H9 (cell line): ENCODE measurements around the gene CTU2. TPM values are rescaled to one million over a fixed set of nuclear protein-coding genes. Genes with fewer than 3 reads are reported as not detected.

Source experiments
- DNase-seq: peaks from one replicate; pipeline ENCODE4 v3.0.0-alpha.2; 2017
- H2AFZ ChIP-seq: one replicate; pipeline ENCODE4 v1.6.1; 2013; ENCODE audit warnings: mild to moderate bottlenecking, low read length, control low read depth, moderate library complexity
- H2AK5ac ChIP-seq: 2 replicates; pipeline ENCODE4 v1.6.1; 2013; ENCODE audit warnings: low read length, control low read depth, mixed read lengths; ENCODE audit not compliant: insufficient read length
- H2BK120ac ChIP-seq: one replicate; pipeline ENCODE4 v1.6.1; 2013; ENCODE audit warnings: low read depth, mild to moderate bottlenecking, low read length, control low read depth, inconsistent platforms; ENCODE audit not compliant: poor library complexity, severe bottlenecking
- H2BK12ac ChIP-seq: 2 replicates; pipeline ENCODE4 v1.6.1; 2013; ENCODE audit warnings: low read length, control low read depth, mixed read lengths, low read depth; ENCODE audit not compliant: insufficient read length
- H2BK15ac ChIP-seq: 2 replicates; pipeline ENCODE4 v1.6.1; 2013; ENCODE audit warnings: low read depth, low read length, control low read depth
- H2BK20ac ChIP-seq: one replicate; pipeline ENCODE4 v1.6.1; 2013; ENCODE audit warnings: low read depth, mild to moderate bottlenecking, low read length, control low read depth, inconsistent platforms; ENCODE audit not compliant: poor library complexity, severe bottlenecking
- H2BK5ac ChIP-seq: 2 replicates; pipeline ENCODE4 v1.6.1; 2013; ENCODE audit warnings: low read length, control low read depth, mixed read lengths; ENCODE audit not compliant: insufficient read length
- H3K14ac ChIP-seq: 2 replicates; pipeline ENCODE4 v1.6.1; 2013; ENCODE audit warnings: low read length, control low read depth; ENCODE audit not compliant: insufficient read depth
- H3K18ac ChIP-seq: 2 replicates; pipeline ENCODE4 v1.6.1; 2013; ENCODE audit warnings: low read depth, mild to moderate bottlenecking, mixed read lengths, low read length, control low read depth; ENCODE audit not compliant: insufficient read length
- H3K23ac ChIP-seq: 2 replicates; pipeline ENCODE4 v1.6.1; 2013; ENCODE audit warnings: low read length, control low read depth, mixed read lengths, low read depth; ENCODE audit not compliant: insufficient read length
- H3K23me2 ChIP-seq: 2 replicates; pipeline ENCODE4 v1.6.1; 2013; ENCODE audit warnings: low read depth, mild to moderate bottlenecking, mixed read lengths, low read length, control low read depth; ENCODE audit not compliant: insufficient read length, poor library complexity, severe bottlenecking
- H3K27ac ChIP-seq: 2 replicates; pipeline ENCODE4 v1.5.1; 2013; ENCODE audit warnings: low read length, control low read depth, mixed read lengths, low read depth; ENCODE audit not compliant: insufficient read length
- H3K27me3 ChIP-seq: 2 replicates; pipeline ENCODE4 v1.6.1; 2013; ENCODE audit warnings: low read length, control low read depth, inconsistent platforms; ENCODE audit not compliant: insufficient read depth
- H3K4ac ChIP-seq: 2 replicates; pipeline ENCODE4 v1.6.1; 2013; ENCODE audit warnings: low read depth, mild to moderate bottlenecking, control low read depth, inconsistent platforms, low read length, moderate library complexity
- H3K4me1 ChIP-seq: 2 replicates; pipeline ENCODE4 v1.6.1; 2013; ENCODE audit warnings: low read length, control low read depth, inconsistent platforms; ENCODE audit not compliant: insufficient read depth
- H3K4me2 ChIP-seq: 2 replicates; pipeline ENCODE4 v1.6.1; 2013; ENCODE audit warnings: low read length, control low read depth, mixed read lengths; ENCODE audit not compliant: insufficient read length, insufficient read depth
- H3K56ac ChIP-seq: 2 replicates; pipeline ENCODE4 v1.6.1; 2013; ENCODE audit warnings: low read depth, mild to moderate bottlenecking, mixed read lengths, low read length, control low read depth; ENCODE audit not compliant: insufficient read length
- H3K79me1 ChIP-seq: 2 replicates; pipeline ENCODE4 v1.6.1; 2013; ENCODE audit warnings: low read depth, mild to moderate bottlenecking, moderate library complexity, low read length, control low read depth, inconsistent platforms; ENCODE audit not compliant: insufficient read depth, poor library complexity, severe bottlenecking
- H3K79me2 ChIP-seq: 2 replicates; pipeline ENCODE4 v1.6.1; 2013; ENCODE audit warnings: low read length, control low read depth, inconsistent platforms; ENCODE audit not compliant: insufficient read depth
- H3K9ac ChIP-seq: 2 replicates; pipeline ENCODE4 v1.6.1; 2013; ENCODE audit warnings: low read length, control low read depth, mixed read lengths; ENCODE audit not compliant: insufficient read length; ENCODE audit errors: extremely low read depth
- H3K9me3 ChIP-seq: one replicate; pipeline ENCODE4 v1.6.1; 2013; ENCODE audit warnings: low read depth, low read length, inconsistent platforms; ENCODE audit not compliant: control insufficient read depth
- H3T11ph ChIP-seq: one replicate; pipeline ENCODE4 v1.6.1; 2013; ENCODE audit warnings: mild to moderate bottlenecking, low read length, control low read depth, inconsistent platforms
- H4K20me1 ChIP-seq: one replicate; pipeline ENCODE4 v1.6.1; 2013; ENCODE audit not compliant: control insufficient read depth, insufficient read length, insufficient read depth
- H4K5ac ChIP-seq: 2 replicates; pipeline ENCODE4 v1.6.1; 2013; ENCODE audit warnings: low read depth, mild to moderate bottlenecking, mixed read lengths, low read length, control low read depth; ENCODE audit not compliant: insufficient read length
- H4K8ac ChIP-seq: replicated peaks from 2 replicates; pipeline ENCODE4 v1.6.1; 2013; ENCODE audit warnings: low read length, control low read depth, mixed read lengths, low read depth; ENCODE audit not compliant: insufficient read length
- H4K91ac ChIP-seq: 2 replicates; pipeline ENCODE4 v1.6.1; 2013; ENCODE audit warnings: low read depth, mild to moderate bottlenecking, moderate library complexity, mixed read lengths, low read length, control low read depth; ENCODE audit not compliant: insufficient read length
- H3K27ac Mint-ChIP-seq, 3 experiments: 2 replicates in 2 of 3; 3 replicates in 1 of 3; pipeline ENCODE4 v1.8.0; 2020 to 2021; ENCODE audit warnings: mixed read lengths in 3 of 3, mild to moderate bottlenecking in 1 of 3, moderate library complexity in 1 of 3
- H3K27me3 Mint-ChIP-seq: 2 replicates; pipeline ENCODE4 v1.8.0; 2021; ENCODE audit warnings: low read depth, mild to moderate bottlenecking, moderate library complexity, mixed read lengths
- H3K36me3 Mint-ChIP-seq, 3 experiments: 2 replicates in 2 of 3; 3 replicates in 1 of 3; pipeline ENCODE4 v1.8.0; 2020 to 2021; ENCODE audit warnings: low read depth in 3 of 3, mixed read lengths in 3 of 3; ENCODE audit not compliant: insufficient read depth in 1 of 3
- H3K4me1 Mint-ChIP-seq, 2 experiments: 2 replicates each; pipeline ENCODE4 v1.8.0; 2020; ENCODE audit warnings: mixed read lengths in 2 of 2
- H3K4me3 Mint-ChIP-seq, 2 experiments: 2 replicates in 1 of 2; 3 replicates in 1 of 2; pipeline ENCODE4 v1.8.0; 2020 to 2021; ENCODE audit warnings: mild to moderate bottlenecking in 2 of 2, mixed read lengths in 2 of 2, moderate library complexity in 1 of 2
- H3K9me3 Mint-ChIP-seq, 2 experiments: 2 replicates in 1 of 2; 3 replicates in 1 of 2; pipeline ENCODE4 v1.8.0; 2020; ENCODE audit warnings: mild to moderate bottlenecking in 2 of 2, mixed read lengths in 2 of 2, moderate library complexity in 1 of 2
- WGBS: extraction: QIAGEN DNeasy Blood & Tissue Kit; methylation state at CpG from one replicate; pipeline ENCODE4 v1.1.7; 2013; ENCODE audit warnings: missing lambda C conversion rate, low lambda C conversion rate, mixed read lengths; ENCODE audit not compliant: insufficient read length; ENCODE audit errors: extremely low coverage; 5-methylcytosine and 5-hydroxymethylcytosine counted together
- total RNA-seq: library from RNA; stranded (reverse); gene quantifications from 2 replicates; pipeline ENCODE4 v1.2.1, GENCODE V29; 2021
- TF ChIP-seq, protein P1 (sequence below): fragments of 200-600 bp; sonication (generic); conservative IDR thresholded peaks from 3 replicates; pipeline ENCODE4 v1.8.0; 2021; ENCODE audit warnings: antibody characterized with exemption, mild to moderate bottlenecking

Gene CTU2
- total RNA-seq, 1 experiment from 2014 or later: 32.8 TPM

DNA sequence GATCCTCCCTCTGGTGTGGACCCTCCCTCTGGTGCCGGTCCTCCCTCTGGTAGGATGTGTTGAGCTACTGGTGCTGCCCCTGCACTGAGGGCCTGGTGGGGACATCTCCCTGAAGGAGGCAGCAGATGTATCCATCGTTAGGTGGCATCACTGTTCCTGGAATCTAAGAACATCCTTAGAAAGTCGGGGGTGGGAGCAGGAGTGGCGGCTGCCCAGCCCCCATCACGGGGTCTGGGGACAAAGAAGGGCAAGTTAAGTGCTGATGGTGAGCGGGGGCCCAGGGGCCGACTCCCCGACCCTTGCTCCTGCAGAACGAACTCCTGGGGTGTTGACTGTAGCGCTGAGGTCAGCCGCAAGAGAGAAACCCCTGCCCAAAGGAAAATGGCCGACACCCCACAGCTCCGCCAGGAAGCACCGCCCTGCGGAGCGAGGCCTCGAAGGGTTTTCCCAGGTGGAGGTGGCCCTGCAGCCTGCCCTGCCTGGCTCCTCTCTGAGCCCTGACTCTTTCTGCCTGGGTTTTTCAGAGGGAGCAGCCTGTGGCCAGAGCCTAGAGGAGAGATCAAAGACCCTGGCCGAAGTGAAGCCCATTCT lies 5.5 kb downstream of the CTU2 start:
- Histone ChIP-seq H3K9ac (no peak overlapping the region), H4K91ac (no peak overlapping the region), H2BK5ac (no peak overlapping the region), H2AFZ (no peak overlapping the region), H3K9me3 (no peaks in the 10 kb centered on the region), H3K23me2 (peaks cover 2% of the 10 kb centered on the region), H4K8ac (no peak overlapping the region), H3K23ac (no peak overlapping the region), H3K56ac (no peak overlapping the region), H4K20me1 (no peaks in the 10 kb centered on the region), H3K79me1 (no peaks in the 10 kb centered on the region), H2AK5ac (no peak overlapping the region), H3K27ac (no peak overlapping the region), H3K4me1 (peaks cover 3% of the 10 kb centered on the region; the same call in 1 of the 2 replicates), H3K14ac (no peak overlapping the region; the same call in 1 of the 2 replicates), H2BK12ac (no peak overlapping the region), H3K4me2 (no peak overlapping the region), H3K27me3 (no peaks in the 10 kb centered on the region), H3K79me2 (no peaks in the 10 kb centered on the region; the same call in 1 of the 2 replicates), H2BK120ac (no peak overlapping the region), H3K4ac (no peak overlapping the region), H2BK15ac (no peak overlapping the region), H4K5ac (no peak overlapping the region), H2BK20ac (no peak overlapping the region), H3T11ph (no peak overlapping the region), H3K18ac (no peak overlapping the region)
- Mint-ChIP-seq H3K27me3 (no peaks in the 10 kb centered on the region), H3K4me3 (no peak overlapping the region), H3K4me1 (peaks cover 8 to 14% of the 10 kb centered on the region in 2 experiments), H3K9me3 (no peaks in the 10 kb centered on the region; a peak in 1 of 5 replicates), H3K36me3 (peaks cover under 1 to 9% (median 8%) of the 10 kb centered on the region in 3 experiments; a peak in 5 of 7 replicates), H3K27ac (peak overlapping the region; percentile 39 to 62 (median 61); a peak in 2 of 7 replicates)
- no peak for DNase-seq
- no CpG with 5 or more reads among the region's 18 CpGs for WGBS
- TF ChIP-seq, protein P1, sequence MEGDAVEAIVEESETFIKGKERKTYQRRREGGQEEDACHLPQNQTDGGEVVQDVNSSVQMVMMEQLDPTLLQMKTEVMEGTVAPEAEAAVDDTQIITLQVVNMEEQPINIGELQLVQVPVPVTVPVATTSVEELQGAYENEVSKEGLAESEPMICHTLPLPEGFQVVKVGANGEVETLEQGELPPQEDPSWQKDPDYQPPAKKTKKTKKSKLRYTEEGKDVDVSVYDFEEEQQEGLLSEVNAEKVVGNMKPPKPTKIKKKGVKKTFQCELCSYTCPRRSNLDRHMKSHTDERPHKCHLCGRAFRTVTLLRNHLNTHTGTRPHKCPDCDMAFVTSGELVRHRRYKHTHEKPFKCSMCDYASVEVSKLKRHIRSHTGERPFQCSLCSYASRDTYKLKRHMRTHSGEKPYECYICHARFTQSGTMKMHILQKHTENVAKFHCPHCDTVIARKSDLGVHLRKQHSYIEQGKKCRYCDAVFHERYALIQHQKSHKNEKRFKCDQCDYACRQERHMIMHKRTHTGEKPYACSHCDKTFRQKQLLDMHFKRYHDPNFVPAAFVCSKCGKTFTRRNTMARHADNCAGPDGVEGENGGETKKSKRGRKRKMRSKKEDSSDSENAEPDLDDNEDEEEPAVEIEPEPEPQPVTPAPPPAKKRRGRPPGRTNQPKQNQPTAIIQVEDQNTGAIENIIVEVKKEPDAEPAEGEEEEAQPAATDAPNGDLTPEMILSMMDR: no peak
